GM12878 (cell line): ENCODE measurements around the gene TBCK. TPM values are rescaled to one million over a fixed set of nuclear protein-coding genes. Genes with fewer than 3 reads are reported as not detected.

Source experiments
- ATAC-seq: fragments of 200-7000 bp; cut with Tn5 transposase; 3 replicates; pipeline ENCODE4 v1.9.1; 2020; ENCODE audit warnings: mild to moderate bottlenecking, moderate library complexity
- BruUV-seq: library from RNA; stranded (reverse); fragments of 400-500 nt; replicated peaks from 2 replicates; lab custom pipeline; 2021; lab: Mats Ljungman, UMichigan
- CTCF ChIA-PET: fragments of 300-600 bp; sonication (Branson Sonifier 250); formaldehyde crosslinking; extraction: SDS; loops from one replicate; lab custom pipeline; 2021; ENCODE audit warnings: inconsistent platforms; lab: Yijun Ruan, JAX
- POLR2A ChIA-PET: fragments of 350-600 bp; formaldehyde crosslinking; extraction: SDS; loops from one replicate; lab custom pipeline; 2021; ENCODE audit warnings: inconsistent platforms; lab: Charles Lee
- RAD21 ChIA-PET: fragments of 300-600 bp; sonication (Branson Sonifier 250); formaldehyde crosslinking; loops from one replicate; lab custom pipeline; 2023; ENCODE audit warnings: antibody characterized with exemption; ENCODE audit not compliant: unreplicated experiment; lab: Charles Lee
- SMC1A ChIA-PET: fragments of 300-600 bp; sonication (Branson Sonifier 250); formaldehyde crosslinking; loops from one replicate; lab custom pipeline; 2023; ENCODE audit not compliant: unreplicated experiment, uncharacterized antibody; lab: Charles Lee
- DNase-seq: peaks from one replicate; pipeline ENCODE4 v3.0.0-alpha.2; 2011; ENCODE audit warnings: low read depth, low spot score
- FAIRE-seq: peaks from 3 replicates; lab custom pipeline; 2011; peaks lifted over from hg19 to GRCh38; lab: Jason Lieb, UNC
- H2AFZ ChIP-seq: 2 replicates; pipeline ENCODE4 v1.6.0; 2011; ENCODE audit warnings: low read depth, low read length, control low read depth; ENCODE audit not compliant: control insufficient read depth
- H3K27ac ChIP-seq: 2 replicates; pipeline ENCODE4 v1.5.1; 2011; ENCODE audit warnings: control low read depth; ENCODE audit not compliant: control insufficient read depth, insufficient read depth
- H3K27me3 ChIP-seq, 2 experiments: replicated peaks in 1 of 2; 2 replicates each; pipeline versions ENCODE4 v1.6.0 to v1.6.1; 2011; ENCODE audit warnings: low read length in 1 of 2; ENCODE audit not compliant: control insufficient read depth in 2 of 2, insufficient read depth in 2 of 2
- H3K36me3 ChIP-seq, 2 experiments: 2 replicates each; pipeline ENCODE4 v1.5.1; 2011; ENCODE audit warnings: low read length in 1 of 2; ENCODE audit not compliant: control insufficient read depth in 2 of 2, insufficient read depth in 2 of 2
- H3K4me1 ChIP-seq: 2 replicates; pipeline ENCODE4 v1.6.1; 2011; ENCODE audit warnings: mild to moderate bottlenecking, low read length, moderate library complexity, mixed read lengths; ENCODE audit not compliant: control insufficient read depth, insufficient read depth
- H3K4me2 ChIP-seq: 2 replicates; pipeline ENCODE4 v1.6.0; 2011; ENCODE audit warnings: control low read depth; ENCODE audit not compliant: control insufficient read depth, insufficient read depth
- H3K4me3 ChIP-seq: fragments of 200-600 bp; sonication (generic); 2 replicates; pipeline ENCODE4 v1.5.1; 2016
- H3K79me2 ChIP-seq: 2 replicates; pipeline ENCODE4 v1.6.0; 2011; ENCODE audit warnings: low read length; ENCODE audit not compliant: control insufficient read depth, insufficient read depth
- H3K9ac ChIP-seq: 2 replicates; pipeline ENCODE4 v1.8.0; 2011; ENCODE audit warnings: low read length, control low read depth, mixed read lengths; ENCODE audit not compliant: control insufficient read depth, insufficient read depth
- H3K9me3 ChIP-seq: replicated peaks from 3 replicates; pipeline ENCODE4 v1.5.1; 2011; ENCODE audit warnings: mild to moderate bottlenecking, low read length; ENCODE audit not compliant: control insufficient read depth, insufficient read depth
- H4K20me1 ChIP-seq: 2 replicates; pipeline ENCODE4 v1.6.0; 2011; ENCODE audit not compliant: control insufficient read depth, insufficient read depth
- ATF3 ChIP-seq: IDR thresholded peaks from 2 replicates; pipeline ENCODE4 v1.6.1; 2011; ENCODE audit warnings: low read depth, mild to moderate bottlenecking, low read length, moderate library complexity, borderline replicate concordance; ENCODE audit errors: extremely low read depth
- CEBPB ChIP-seq, 2 experiments: fragments of 150-350 bp in 1 of 2; IDR thresholded peaks; 2 replicates each; pipeline ENCODE4 v1.6.1; 2012 to 2014; ENCODE audit warnings: low read depth in 2 of 2, low read length in 2 of 2, borderline replicate concordance in 1 of 2, inconsistent platforms in 1 of 2
- IKZF2 ChIP-seq, 2 experiments: fragments of 450-650 bp; IDR thresholded peaks; 2 replicates each; pipeline ENCODE4 v1.6.1; 2017; ENCODE audit warnings: mild to moderate bottlenecking in 2 of 2, moderate library complexity in 2 of 2
- NFYB ChIP-seq: IDR thresholded peaks from 2 replicates; pipeline ENCODE4 v1.6.1; 2011; ENCODE audit warnings: low read depth, mild to moderate bottlenecking, low read length, improper control_type of control experiment, moderate library complexity; ENCODE audit not compliant: insufficient read depth
- RB1 ChIP-seq: fragments of 450-650 bp; formaldehyde crosslinking; IDR thresholded peaks from 2 replicates; pipeline ENCODE4 v1.6.1; 2017; ENCODE audit warnings: mild to moderate bottlenecking, borderline replicate concordance
- SKIL ChIP-seq: fragments of 450-650 bp; IDR thresholded peaks from 2 replicates; pipeline ENCODE4 v1.6.1; 2017; ENCODE audit warnings: mild to moderate bottlenecking, low read depth, inconsistent platforms; ENCODE audit not compliant: poor library complexity, severe bottlenecking
- SMC3 ChIP-seq: IDR thresholded peaks from 2 replicates; pipeline ENCODE4 v1.6.1; 2011; ENCODE audit warnings: low read length, improper control_type of control experiment, borderline replicate concordance
- SREBF2 ChIP-seq: IDR thresholded peaks from 2 replicates; pipeline ENCODE4 v1.6.1; 2012; ENCODE audit warnings: mild to moderate bottlenecking, low read length
- TCF12 ChIP-seq: IDR thresholded peaks from 2 replicates; pipeline ENCODE4 v1.6.1; 2011; ENCODE audit warnings: low read depth, mild to moderate bottlenecking, low read length
- TCF7 ChIP-seq: IDR thresholded peaks from 2 replicates; pipeline ENCODE4 v1.6.1; 2014; ENCODE audit warnings: antibody characterized with exemption, borderline replicate concordance
- YBX1 ChIP-seq: fragments of 450-650 bp; IDR thresholded peaks from 2 replicates; pipeline ENCODE4 v1.6.1; 2016; ENCODE audit warnings: antibody characterized with exemption
- in situ Hi-C: fragments of 300-500 bp; cut with MboI; formaldehyde crosslinking; loops from 9 replicates; pipeline ENCODE4 v1.14.3; 2018; ENCODE audit warnings: mixed read lengths
- intact Hi-C: fragments of 100-400 bp; cut with micrococcal nuclease; formaldehyde crosslinking; loops from one replicate; pipeline ENCODE4 v1.14.2; 2022; ENCODE audit not compliant: unreplicated experiment
- polyA plus RNA-seq, 11 experiments: library from polyadenylated mRNA; depleted of rRNA in 4 of 11; unstranded in 6 of 11; stranded (reverse) in 5 of 11; fragments of >200 nt; fragmentation: Nextera tagmentation in 4 of 11; fragmentation: Illumina TruSeq in 1 of 11; extraction: Ambion mirVana in 4 of 11; extraction: Trizol in 1 of 11; gene quantifications; 1 replicate in 1 of 11; 2 replicates in 10 of 11; pipeline versions ENCODE4 v1.2.1 to v1.2.3, GENCODE V29; 2011 to 2016; ENCODE audit warnings: inconsistent platforms in 2 of 11, missing spikeins in 2 of 11, low read depth in 1 of 11
- total RNA-seq, 4 experiments: library from RNA; depleted of rRNA in 3 of 4; stranded (reverse); fragments of >200 nt in 3 of 4; fragmentation: Illumina TruSeq in 1 of 4; extraction: Trizol in 1 of 4; gene quantifications; 2 replicates each; pipeline versions ENCODE4 v1.2.1 to v1.2.3, GENCODE V29; 2013 to 2021

The TBCK gene
- total and polyA plus RNA-seq, 10 of the 15 experiments (the other 5 are each of a cell fraction or from before 2014, with no cell fraction given): 4.1 to 30.3 (median 20.2) TPM

GRCh38 chr4:106132045-106132444 lies 184.0 kb downstream of the TBCK start:
- POLR2A ChIA-PET: no interaction called here
- RAD21 ChIA-PET: no interaction called here
- H3K36me3 ChIP-seq: no peaks in the 10 kb centered on the region
- no peak overlapping the region for H2AFZ ChIP-seq
- no peaks in the 10 kb centered on the region for H4K20me1 ChIP-seq
- TF ChIP-seq CEBPB (IDR thresholded peaks at IDR 0.05; ENCODE audit: borderline replicate concordance in 1 of 2, low read depth in 2 of 2, low read length in 2 of 2) (no peak), TCF7 (no peak), SMC3 (no peak), SREBF2 (no peak), TCF12 (no peak), IKZF2 (IDR thresholded peaks at IDR 0.05) (no peak), RB1 (no peak), SKIL (no peak), ATF3 (no peak), YBX1 (no peak), NFYB (no peak)
- no peak overlapping the region for H3K4me2 ChIP-seq
- SMC1A ChIA-PET: no interaction called here
- DNase-seq (no peak), FAIRE-seq (no peak), ATAC-seq (no peak)
- CTCF ChIA-PET: no interaction called here
- in situ Hi-C loops: no loop called here
- H3K27me3 ChIP-seq: no peaks in the 10 kb centered on the region
- H3K4me3 ChIP-seq: no peak overlapping the region
- intact Hi-C loops: no loop called here
- BruUV-seq: no TSS peak
- H3K9me3 ChIP-seq: peaks cover 3% of the 10 kb centered on the region; the same call in 1 of the 3 replicates
- H3K27ac ChIP-seq: no peak overlapping the region
- no peaks in the 10 kb centered on the region for H3K4me1 ChIP-seq
- H3K9ac ChIP-seq: no peak overlapping the region
- no peaks in the 10 kb centered on the region for H3K79me2 ChIP-seq
